Measurements from ENCODE around the gene TNFRSF1B.

- no peak for TF ChIP-seq CTCF (IDR thresholded peaks at IDR 0.05)
- no peak for TF ChIP-seq POLR2A (IDR thresholded peaks at IDR 0.05)
- no peak for TF ChIP-seq POLR2AphosphoS5 (IDR thresholded peaks at IDR 0.05)
- TF ChIP-seq EP300 (IDR thresholded peaks at IDR 0.05) = no peak
These were observed 10.6 kb downstream of the TNFRSF1B start for GRCh38 chr1:12177156-12177998.

Measured in gastroesophageal sphincter (tissue), 3 donors.